T47D (cell line): ENCODE results near the gene KLF15.

ENCODE experiments used
- DNase-seq, 2 experiments: peaks; one replicate each; pipeline versions ENCODE4 v3.0.0 to v3.0.0-alpha.2; 2011 to 2012; ENCODE audit warnings: low read depth in 1 of 2, low spot score in 1 of 2
- JUND ChIP-seq: IDR thresholded peaks from 2 replicates; pipeline ENCODE4 v1.6.1; 2012; ENCODE audit warnings: low read depth
- in situ Hi-C: cut with HindIII; loops from 2 replicates; pipeline ENCODE4 v1.10.0; 2016; ENCODE audit warnings: low sequenced_read_pairs, low pct_unique_long_range_greater_than_20kb

The KLF15 gene

DNA sequence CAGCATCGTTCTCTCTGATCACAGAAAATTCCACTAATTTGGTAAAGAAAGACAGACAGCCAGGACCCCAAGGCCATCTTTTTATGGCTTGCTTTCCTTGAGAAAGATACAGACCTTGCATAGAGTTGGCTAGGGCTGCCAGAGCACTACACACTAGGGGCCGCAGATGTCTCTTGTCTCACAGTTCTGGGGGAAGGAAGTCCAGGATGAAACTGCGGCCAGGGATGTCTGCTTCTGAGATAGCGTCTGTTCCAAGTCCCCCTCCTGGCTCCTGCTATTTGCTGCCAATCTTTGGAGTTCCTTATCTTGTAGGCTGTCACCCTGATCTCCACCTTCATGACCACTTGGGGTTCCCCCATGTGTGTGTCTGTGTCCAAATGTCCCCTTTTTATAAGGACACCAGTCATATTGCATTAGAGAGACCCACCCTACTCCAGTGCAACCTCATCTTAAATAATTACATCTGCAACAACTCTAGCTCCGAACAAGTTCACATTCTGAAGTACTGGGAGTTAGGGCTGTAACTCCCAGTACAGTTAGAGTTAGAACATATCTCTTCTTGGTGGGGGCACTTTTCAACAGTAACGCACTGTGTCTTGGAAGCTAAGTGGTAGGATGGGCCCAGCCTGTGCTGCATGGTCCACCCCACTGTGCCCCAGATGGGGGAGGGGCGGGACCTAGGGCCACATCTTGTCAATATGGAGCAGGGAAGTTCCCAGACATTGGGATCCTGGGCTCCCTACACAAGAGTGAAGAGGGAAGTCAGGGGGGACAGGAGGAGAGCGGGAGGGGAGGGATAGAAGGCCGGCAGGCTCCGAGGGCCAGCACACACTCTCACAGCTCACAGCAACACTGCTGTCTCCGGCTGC is 42.2 kb downstream of the KLF15 start:
- in situ Hi-C loops: no loop called here
- no peak for TF ChIP-seq JUND
- DNase-seq: no peak

DNA sequence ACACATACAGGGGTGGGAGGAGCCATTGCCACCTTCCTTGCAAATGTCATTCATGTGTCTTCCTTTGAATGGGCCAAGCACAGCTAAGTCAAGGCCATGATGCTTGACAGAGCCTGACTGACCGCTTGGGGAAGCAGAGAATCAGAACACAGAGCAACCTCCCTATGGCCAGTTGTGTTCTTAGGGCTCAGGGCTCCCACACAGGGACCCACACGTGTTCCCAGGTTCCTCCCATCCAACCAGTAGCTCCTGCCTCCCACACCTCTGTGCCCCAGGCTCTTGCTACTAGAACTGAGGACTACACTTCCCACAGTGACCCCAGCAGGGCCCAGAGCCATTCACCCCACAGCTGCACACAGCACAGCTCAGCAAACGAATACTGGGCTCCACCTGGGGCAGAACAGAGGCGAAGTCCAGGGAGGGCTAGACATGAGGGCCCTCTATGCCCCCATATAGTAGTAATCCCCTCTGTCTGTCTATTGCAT is 42.9 kb downstream of the KLF15 start:
- TF ChIP-seq JUND: no peak
- peak in 1 of 2 experiments; percentile 7 for DNase-seq
- in situ Hi-C loops: no loop called here

DNA sequence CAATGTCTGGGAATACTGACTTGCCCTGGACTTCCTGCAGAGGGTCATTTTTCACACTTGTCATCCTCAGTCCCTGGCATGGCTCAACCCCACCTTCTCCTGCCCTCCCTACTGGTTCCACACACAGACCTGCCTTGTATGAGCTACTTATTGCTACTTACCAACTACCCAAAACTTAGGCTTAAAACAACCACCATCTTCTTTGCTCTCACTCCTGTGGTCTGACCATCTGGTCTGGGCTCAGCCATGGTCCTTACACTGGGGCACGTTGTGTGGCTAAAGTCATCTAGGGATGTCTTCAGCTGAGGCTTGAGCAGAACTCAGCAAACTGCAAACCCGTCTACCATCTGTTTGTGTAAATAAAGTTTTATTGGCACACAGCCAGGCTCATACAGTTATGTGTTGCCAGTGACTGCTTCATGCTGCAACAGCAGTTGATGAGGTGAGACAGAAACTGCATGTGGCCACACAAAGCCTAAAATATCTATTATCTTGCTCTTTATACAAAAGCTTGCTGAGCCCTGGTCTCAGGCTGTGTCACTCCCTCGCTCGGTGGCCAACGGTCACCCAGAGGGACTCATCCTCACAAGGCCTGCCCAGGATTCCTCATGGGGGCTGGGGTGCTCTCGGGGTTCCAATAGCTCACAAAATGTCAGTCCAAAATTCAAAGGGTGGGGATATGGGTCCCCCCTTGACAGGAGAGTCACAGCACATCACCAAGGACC is 43.5 kb downstream of the KLF15 start:
- no peak for TF ChIP-seq JUND
- DNase-seq: peak; percentile 25 to 42
- in situ Hi-C loops: no loop called here

DNA sequence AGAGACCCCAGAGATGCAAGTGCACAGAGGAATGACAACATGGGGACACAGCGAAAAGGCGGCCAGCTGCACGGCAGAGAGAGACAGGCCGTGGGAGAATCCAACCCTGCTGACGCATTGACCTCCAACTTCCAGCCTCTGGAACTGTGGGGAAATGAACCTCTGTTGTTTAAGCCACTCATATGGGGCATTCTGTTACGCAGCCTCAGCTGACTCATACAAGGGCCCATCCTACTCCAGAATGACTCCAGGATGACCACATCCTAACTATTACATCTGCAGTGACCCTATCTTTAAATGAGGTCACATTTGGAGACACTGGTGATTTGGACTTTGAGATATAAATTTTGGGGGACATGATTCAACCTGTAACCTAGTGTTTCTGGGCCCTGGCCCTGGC is 44.0 kb downstream of the KLF15 start:
- in situ Hi-C loops: no loop called here
- TF ChIP-seq JUND: no peak
- DNase-seq: no peak

DNA sequence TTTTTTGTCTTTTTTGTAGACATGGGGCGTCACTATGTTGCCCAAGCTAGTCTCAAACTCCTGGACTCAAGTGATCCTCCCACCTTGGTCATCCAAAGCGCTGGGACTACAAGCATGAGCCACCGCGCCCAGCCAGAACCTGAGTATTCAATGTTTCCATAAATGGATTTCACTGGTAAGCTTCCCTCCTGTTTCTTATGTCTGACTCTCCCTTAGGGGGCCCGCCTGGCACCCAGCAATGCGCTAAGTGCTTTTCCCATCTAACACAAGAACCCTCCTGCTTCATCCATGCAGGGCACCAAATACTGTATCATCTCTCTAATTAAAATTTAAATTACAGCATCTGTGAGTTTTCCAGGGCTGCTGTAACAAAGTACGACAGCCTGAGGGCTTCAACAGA is 44.9 kb downstream of the KLF15 start:
- in situ Hi-C loops: no loop called here
- DNase-seq: no peak
- no peak for TF ChIP-seq JUND

DNA sequence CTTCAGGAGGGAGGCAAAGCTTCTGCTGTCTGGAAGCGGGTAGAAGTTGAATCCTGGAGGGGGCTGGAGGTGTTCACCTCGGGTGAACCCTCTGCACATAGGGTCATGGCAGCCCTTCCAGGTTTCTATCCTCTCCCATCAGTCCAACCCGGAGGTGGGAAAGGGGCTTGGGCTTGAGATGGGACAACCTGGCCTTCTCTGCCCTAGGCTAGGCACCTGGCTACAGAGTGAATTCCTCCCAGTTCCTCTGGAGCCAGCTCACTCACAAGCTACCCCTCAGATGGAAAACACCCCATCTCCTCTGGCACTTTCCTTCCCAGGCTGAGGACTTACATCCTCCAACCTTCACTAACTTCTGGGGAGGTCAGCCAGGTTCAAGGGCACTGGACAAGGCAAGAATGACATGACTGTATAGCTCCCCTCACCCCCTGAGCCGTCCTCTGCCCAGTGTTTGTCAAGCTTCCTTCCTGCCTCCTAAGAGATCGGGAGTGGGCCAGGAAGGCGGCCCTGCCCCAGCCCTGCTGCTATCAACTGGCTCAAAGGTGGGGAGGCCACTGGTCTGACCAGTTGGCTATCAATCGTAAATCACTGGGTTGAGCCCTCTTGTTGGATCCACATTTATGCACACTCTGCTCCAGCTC is 45.8 kb downstream of the KLF15 start:
- in situ Hi-C loops: no loop called here
- TF ChIP-seq JUND: no peak
- DNase-seq: no peak

DNA sequence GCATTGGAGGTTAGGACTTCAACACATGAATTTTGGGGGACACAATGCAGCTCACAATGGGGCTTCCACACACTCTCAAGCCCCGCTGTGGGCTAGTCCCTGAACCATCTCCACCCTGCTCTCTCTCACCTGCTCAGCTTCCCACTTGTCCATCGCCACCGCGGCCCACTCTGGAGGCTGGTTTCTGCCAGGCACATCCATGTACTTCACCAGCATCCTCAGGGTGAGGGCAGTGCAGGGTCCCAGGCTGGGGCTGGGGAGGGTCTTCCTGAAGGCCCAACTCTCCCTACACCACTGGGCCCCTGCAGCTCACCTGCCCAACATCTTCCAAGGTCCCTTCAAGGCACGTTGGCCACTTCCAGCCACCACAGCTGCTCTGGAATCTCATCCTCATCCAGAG is 46.4 kb downstream of the KLF15 start:
- no peak for TF ChIP-seq JUND
- DNase-seq: no peak
- in situ Hi-C loops: no loop called here

DNA sequence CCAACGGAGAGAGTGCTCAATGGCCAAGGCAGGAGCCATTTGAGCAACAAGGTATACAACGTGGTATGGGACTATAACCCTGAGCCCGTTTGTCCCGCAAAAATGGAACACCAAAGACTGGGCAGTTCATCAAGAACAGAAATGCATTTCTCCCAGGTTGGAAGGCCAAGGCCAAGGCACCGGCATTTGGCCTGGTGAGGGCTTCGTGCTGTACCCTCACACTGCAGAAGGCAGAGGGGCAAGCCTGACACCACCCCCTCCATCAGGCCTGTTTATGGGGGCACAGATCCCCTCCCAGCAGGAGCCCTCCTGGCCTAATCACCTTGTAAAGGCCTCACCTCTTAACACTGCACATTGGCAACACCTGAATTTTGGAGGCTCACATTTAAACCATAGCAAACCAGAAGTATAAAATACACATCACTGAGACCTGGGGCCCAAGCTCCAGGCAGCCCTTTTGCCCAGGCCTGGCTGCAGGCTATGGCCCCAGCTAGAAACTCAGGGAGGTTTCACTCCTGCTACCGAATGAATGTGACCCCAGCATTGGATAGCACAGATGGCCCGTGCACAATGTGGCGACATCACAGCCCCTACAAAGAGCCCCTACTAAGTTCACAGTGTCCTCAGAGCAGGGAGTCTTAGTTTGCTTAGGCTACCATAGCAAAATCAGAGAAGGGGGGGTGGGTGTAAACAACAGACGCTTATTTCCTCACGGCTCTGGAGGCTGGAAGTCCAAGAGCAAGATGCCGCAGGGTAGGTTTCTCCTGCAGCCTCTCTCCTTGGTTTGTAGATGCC is 47.1 kb downstream of the KLF15 start:
- no peak for DNase-seq
- in situ Hi-C loops: no loop called here
- TF ChIP-seq JUND: no peak

DNA sequence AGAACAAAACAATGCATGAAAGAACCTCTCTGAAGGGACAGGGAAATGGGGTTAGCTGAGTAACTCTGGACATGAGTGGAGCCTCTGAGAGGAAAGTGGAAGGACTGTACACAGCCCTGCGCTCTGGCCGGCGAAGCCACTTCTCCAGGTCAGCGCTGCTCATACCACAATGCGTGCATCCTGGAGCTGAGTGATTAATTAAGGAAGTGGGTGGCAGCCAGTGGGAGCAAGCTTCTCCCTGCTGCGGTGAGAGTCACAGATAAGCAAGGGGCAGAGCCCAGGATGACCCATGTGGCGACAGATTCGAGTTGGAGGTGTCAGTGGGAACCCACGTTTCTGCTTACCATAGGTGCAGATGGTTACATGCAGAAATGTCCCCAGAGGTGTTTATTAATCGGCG is 48.0 kb downstream of the KLF15 start:
- DNase-seq: no peak
- in situ Hi-C loops: no loop called here
- TF ChIP-seq JUND: no peak

DNA sequence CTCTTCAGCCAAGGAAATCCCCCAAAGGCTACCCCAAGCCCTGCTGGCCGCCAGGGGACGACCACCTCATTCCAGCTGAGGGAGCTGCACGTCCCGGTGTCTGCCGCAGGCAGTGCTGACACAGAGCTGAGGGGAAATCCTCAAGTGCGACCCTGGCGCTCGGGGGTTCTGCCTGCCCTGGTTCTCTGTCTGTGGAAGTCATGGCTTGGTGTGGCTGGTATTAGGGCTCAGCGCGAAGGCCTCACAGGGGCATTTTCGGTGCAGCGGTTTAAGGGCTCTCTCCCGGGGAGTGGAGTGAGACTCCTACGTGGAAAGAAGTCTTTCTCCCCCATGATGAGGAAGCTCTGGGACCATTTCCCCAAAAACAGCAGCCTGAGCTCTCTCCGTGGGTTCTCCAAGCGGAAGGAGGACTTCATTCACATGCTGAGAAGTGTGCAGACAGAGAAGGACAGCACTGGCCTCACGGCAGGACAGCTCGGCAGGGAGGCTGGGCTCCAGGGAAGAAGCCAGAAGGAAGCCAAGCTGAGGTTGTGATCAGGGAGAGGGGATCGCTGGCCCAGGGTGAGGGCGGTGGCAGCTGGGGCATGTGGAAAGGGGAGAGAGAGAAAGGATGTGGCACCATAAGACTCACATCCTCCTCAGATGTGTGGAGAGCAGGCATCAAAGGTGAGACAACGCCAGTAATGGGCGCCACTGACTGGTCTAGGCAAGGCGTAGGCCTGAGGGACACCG is 48.6 kb downstream of the KLF15 start:
- TF ChIP-seq JUND: no peak
- in situ Hi-C loops: no loop called here

DNA sequence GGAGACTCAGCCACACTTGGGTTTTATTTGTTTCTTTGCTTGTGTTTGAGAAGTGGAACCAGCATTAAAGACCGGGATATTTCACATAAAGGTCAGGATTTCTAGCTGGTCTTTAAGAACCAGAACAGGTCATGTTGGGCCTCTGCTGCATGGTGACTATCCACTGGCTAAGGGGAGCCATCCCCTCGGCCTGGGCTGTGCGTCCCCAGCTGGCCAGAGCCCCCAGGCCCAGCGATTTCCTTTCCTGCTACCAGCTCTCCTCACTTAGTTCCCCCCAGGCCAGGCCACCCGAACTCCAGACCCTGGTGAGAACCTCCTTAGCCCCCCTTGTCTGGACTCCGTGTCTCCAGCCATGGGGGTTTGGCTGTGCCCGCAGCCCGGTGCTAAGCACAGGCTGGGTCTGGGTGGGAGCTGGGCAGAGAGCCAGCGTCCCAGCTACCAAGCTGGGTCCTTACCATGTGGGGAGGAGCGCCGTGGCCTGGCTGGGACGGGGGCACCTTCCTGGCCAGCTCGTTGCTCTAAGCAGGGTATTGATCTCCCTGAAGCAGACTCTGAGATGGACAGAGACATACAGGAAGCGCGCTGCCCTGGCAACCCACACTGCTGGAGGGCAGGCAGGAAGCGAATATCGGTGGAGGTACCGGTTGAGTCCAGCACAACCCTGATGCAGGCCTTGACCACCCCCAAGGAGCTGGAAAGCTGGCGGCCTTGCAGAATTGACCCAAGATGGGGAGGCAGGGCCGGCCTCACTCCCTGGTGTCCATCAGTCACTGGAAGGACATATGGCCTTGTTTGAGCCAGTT is 49.4 kb downstream of the KLF15 start:
- no peak for TF ChIP-seq JUND
- in situ Hi-C loops: no loop called here
- DNase-seq: no peak

More for the DNA sequence above, 48.6 kb downstream of the KLF15 start:
- DNase-seq: no peak
